ENCODE results near the gene PDGFD.

The PDGFD gene

GRCh38 chr11:103946793-103947545 lies 217.0 kb downstream of the PDGFD start:
- DNase-seq = no peak

DNA sequence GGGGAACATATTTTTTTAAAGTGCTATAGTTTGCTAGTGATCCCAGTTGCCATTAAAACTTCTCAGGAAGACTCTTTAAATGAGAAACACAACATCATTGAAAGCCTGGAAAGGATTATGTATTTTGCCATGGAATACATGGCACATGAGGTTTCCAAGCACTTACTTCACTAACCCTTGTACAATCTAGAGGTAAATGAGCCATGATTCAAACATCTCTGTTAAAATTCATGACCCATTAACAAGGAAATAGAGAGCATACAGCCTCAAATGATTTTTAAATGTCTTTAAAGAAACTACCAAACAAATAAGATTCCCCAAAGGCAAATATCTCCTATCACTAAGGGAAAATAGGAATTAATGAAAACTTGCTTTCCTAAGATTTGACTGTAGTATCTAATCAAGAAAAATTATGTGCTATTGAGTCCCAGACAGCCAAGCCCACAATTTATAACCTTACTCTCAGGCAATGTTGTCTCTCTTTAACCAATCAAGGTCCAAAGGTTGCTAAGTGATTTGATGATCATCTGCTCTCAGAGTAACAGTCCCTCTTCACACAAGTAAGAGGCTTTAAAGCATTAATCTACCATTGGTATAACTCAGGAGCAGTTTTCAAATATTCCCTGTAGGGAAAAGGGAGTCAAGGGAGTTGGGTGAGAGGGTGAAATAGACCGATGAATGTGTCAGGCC lies 219.6 kb downstream of the PDGFD start:
- DNase-seq = no peak

DNA sequence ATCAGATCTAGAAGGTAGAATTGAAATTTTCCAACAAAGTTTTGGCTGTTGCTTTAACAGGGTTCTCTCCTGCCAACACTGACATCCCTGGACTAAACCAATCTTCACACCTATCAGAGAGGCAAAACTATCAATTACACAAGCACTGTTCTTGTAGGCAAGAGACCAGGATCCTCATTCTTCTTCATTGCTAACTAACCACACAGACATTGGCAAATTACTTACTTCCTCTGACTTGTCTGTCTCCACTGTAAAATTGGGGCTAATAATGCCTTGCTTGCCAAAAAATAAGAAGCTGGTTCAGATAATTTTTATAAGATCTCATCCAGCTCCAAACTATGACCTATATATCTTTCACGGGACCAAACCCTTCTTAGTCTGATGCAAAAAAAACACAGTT lies 221.3 kb downstream of the PDGFD start:
- no peak for DNase-seq

- no peak for DNase-seq
Observed at GRCh38 chr11:103940551-103940950, 223.4 kb downstream of the PDGFD start.

- DNase-seq = no peak
Observed at GRCh38 chr11:103939694-103940093, 224.3 kb downstream of the PDGFD start.

GRCh38 chr11:103936059-103936458 lies 227.9 kb downstream of the PDGFD start:
- DNase-seq = no peak

DNA sequence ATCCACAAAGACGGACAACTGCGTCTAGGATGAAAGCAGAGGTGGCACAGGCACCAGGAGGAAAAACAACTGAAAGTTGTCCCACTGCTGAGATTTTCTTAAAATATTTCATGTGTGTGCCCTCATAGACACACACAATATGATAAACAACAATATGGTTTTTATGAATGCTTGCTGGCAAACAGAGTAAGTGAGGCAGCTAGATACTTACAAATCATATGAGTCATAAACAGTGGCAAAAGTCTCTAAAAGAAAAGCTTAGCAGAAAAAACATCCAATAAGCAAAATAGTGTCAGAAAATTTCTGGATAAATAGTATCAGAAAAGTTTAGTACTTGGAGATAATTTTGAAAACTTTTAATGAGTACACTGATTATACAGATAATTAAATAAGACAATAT lies 228.7 kb downstream of the PDGFD start:
- no peak for DNase-seq

GRCh38 chr11:103929170-103929903 lies 234.6 kb downstream of the PDGFD start:
- no peak for DNase-seq

GRCh38 chr11:103928802-103929161 lies 235.2 kb downstream of the PDGFD start:
- no peak for DNase-seq

GRCh38 chr11:103928040-103928801 lies 235.7 kb downstream of the PDGFD start:
- no peak for DNase-seq

DNA sequence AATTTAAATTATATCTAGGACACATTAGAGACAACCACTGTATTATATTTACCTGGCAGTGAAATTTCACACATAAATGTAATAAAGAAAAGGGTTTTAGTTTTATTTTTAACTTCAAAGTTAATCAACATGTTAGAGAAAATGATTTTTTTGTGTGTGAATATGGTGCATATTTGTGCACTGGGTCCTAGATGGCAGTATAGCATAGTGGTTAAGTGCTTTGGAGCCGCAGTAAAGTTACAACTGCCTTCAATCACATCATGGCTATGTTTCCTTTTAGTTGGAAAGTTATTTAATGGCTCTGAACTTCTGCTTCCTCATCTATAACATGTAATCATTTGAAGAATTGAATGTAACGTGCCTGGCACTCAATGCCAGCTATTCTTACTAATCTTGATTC lies 236.4 kb downstream of the PDGFD start:
- no peak for DNase-seq

- no peak for DNase-seq
Observed at GRCh38 chr11:103926990-103927389, 237.0 kb downstream of the PDGFD start.

- no peak for DNase-seq
Observed at GRCh38 chr11:103924166-103925013, 239.6 kb downstream of the PDGFD start.

DNA sequence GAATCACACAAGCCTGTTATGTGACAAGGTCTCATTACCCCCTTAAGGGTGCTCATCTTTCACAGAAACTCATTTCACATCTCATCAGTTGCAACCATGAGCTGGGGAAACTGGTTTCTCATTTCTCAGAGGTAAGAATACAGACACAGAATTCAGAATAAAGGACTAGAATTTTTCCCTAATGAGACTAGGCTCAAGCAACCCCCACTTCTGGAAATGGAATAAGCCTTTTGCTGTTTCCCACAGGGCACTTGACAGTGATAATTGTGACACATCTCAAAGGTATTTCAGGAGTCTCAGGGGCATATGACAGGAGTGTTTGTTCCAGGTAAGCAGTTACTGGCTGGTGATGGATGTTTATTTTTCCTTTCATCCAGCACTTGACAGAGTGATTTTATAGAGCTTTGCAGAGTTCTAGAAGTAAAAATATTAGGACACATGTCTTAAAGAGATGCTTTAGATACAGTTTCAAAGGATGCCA lies 240.5 kb downstream of the PDGFD start:
- DNase-seq = peak; percentile 57

- no peak for DNase-seq
Observed at GRCh38 chr11:103920933-103921332, 243.0 kb downstream of the PDGFD start.

GRCh38 chr11:103920449-103920848 lies 243.5 kb downstream of the PDGFD start:
- DNase-seq = no peak

GRCh38 chr11:103910721-103911120 lies 253.2 kb downstream of the PDGFD start:
- DNase-seq = no peak

DNA sequence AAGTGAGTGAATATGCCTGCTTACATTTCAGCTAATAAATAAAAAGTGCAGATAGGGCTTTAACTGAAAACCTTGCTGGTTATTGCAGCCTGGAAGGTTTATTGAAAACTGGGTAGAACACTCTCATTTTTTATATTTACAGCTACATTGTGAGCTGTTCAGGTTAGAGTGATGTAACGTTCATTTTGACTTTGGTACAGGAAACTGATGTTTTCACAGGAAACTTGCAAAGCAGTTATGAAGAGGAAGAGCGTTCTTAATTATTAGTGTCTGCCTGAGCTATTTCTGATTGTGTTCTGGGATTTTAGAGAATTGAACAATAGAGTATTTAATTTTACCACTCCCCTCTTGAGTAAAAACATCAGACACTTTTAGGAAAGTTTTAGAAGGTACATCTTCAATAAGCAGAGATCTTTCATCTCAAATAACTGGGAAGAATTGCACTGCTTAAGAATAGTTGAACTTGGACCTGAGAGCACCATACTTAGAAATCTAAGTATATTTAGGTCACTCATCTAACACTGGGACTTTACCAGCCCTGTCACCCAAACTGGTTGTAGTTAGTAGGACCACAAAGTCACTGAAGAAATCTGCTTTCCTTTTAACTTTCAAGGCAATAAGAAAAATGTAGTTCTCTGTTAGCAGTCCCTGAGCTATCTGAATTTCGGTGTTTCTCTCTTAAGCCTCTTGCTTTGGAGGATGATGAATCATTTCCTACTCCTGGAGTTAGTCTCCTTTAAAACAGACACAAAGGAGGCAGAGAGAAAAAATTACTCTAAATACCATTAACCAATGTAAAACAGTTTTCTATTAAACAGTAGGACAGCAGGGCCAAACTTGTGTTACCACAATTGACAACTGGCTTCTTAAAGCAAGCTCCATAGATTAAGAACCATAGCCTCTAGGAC lies 256.1 kb downstream of the PDGFD start:
- DNase-seq = no peak

DNA sequence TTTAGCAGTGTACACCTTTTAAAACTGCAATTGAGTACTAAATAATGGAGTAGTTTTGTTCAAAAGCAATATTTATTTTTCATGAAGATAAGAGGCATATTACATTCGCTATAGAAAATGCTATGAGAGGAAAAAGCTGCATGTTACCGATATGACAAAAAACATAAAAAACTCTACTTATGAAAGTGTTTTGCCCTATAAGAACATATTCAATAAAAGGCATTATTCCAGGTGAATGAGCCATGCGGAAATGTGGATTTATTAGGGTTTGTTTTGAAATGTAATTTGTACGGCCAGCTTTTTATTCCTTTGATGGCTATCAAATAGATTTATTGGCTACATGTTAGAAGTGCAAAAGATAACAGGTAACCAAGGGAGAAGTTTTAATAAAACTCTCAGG lies 256.8 kb downstream of the PDGFD start:
- DNase-seq = no peak

- DNase-seq = no peak
Observed at GRCh38 chr11:103906291-103906867, 257.6 kb downstream of the PDGFD start.

- no peak for DNase-seq
Observed at GRCh38 chr11:103904324-103904667, 259.7 kb downstream of the PDGFD start.
